22Rv1 (cell line): ENCODE results near the gene RBM33.

Experiments used
- CTCF ChIP-seq: fragments of 450-650 bp; IDR thresholded peaks from 2 replicates; pipeline ENCODE4 v1.5.1; 2017; ENCODE audit warnings: mild to moderate bottlenecking
- ZFX ChIP-seq: fragments of 450-650 bp; IDR thresholded peaks from 2 replicates; pipeline ENCODE4 v1.6.1; 2017; ENCODE audit warnings: antibody characterized with exemption, borderline replicate concordance

GRCh38 chr7:155648752-155649339, 4.4 kb downstream of the RBM33 start:
- TF ChIP-seq CTCF = no peak
- TF ChIP-seq ZFX = no peak
